ENCODE data around the gene CCNE1.

GRCh38 chr19:29793116-29793727, 18.6 kb upstream of the CCNE1 start:
- TF ChIP-seq CTCF (IDR thresholded peaks at IDR 0.05): no peak
- no peak for TF ChIP-seq POLR2A (IDR thresholded peaks at IDR 0.05)
